ENCODE results near the gene CARS1.

CARS1 gene

DNA sequence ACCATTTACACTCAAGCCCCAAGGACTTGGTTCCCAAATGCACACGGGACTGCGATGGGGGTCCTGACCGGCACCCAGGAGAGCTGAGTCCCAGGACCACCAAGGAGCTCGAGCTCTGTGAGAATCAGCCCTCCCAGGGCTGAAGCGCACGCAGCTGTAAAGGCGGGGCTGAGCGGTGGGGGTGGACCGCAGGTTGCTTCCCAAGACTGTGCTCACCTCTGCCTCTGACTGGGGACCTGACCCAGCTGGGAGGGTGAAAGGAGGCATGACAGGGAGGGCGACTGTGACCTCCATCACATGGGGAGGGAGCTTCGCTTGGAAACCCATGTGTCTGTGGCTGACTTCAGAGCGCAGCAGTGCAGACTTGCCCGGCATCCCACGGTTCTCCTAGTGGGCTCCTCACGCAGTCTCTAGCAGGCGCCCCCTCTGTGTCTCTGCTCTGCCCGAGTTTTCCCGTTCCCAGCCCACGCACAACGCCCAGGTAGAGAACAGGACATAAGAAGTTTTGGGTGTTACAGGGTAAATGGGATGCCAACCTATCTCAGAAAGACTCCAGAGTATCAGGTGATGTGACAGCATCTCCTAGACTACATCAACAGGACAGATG lies 49.7 kb downstream of the CARS1 start:
- no peak for DNase-seq

- no peak for DNase-seq
These were observed 50.5 kb downstream of the CARS1 start for GRCh38 chr11:3006505-3007260.

DNA sequence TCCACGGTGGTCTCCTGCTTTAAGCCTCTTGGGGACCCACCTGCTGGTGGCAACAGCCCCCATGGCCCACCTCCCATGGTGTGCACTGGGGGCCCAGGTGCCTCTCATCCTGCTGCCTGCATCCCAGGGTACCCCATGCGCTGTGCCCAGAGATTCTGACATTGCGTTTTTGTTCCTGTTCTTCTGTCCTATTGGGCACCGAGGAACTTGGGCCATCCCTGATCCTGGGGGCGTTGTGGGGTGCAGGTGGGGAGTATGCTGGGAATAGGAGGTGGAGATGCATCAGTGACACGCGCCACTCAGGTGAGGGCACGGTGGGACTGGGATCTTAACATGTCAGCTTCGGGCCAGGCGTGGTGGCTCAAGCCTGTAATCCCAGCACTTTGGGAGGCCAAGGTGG lies 52.7 kb downstream of the CARS1 start:
- DNase-seq = no peak

DNA sequence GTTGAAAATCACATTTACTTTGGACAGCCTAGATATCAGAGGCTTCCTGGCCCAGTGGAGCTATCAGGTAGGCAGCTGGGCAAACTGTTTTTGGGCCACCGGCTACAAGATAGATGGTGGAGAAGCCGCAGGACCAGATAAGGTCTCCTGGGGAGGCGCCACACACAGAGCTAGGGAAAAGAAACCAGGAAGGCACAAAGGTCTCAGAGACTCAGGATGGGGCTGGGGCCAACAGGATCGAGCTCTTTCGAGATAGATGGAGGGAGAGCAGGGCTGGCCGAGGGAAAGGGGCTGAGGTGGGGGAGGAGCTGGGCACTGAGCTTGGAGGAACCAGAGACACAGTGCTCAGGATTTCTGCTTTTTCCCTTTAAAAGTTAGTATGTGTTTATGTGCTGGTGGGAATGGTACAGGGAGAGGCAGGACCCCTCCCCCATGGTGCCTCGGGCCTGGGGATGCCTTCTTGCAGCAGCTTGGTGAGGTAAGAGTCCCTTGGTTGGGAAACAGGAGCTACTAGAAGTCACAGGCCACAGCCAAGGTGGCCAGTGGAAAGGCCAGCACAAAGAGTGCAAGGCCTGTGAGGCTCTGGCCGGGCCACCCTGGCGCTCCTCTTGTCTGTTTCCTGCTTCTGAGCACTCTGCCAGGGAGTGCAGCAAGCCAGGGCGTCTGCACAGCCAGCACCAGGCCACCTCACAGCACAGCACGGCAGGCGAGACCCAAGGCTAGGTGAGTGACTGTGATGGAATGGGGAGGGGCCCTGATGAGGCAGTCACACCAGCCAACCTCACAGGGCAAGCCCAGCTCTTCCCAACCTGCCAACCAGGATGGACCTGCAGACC lies 53.6 kb downstream of the CARS1 start:
- DNase-seq = no peak

- DNase-seq = no peak
These were observed 54.4 kb downstream of the CARS1 start for GRCh38 chr11:3002871-3003270.

DNA sequence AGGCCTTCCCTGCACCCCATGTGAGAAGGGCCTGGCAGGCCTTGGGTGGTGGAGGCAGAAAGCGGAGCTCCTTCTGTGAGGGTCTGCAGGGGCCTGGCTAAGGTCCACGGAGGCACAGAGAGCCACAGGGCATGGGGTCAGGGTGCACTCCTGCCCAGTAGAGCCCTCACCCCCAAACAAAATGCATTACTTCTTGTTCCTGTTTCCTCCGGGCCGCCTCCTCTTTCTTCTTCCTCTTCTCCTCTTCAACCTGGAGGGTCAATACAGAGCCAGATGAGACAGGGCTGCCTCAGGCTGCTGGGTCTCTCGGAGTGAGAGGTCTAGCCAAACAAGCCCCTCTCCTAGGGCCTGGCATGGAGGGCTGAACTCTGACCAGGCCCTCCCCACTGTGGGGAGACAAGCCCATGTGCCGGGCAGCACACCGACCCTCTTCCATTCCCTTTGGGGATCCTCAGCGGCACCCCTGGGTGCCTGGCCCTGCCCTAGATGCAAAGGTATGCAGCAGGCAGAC lies 54.8 kb downstream of the CARS1 start:
- no peak for DNase-seq

DNA sequence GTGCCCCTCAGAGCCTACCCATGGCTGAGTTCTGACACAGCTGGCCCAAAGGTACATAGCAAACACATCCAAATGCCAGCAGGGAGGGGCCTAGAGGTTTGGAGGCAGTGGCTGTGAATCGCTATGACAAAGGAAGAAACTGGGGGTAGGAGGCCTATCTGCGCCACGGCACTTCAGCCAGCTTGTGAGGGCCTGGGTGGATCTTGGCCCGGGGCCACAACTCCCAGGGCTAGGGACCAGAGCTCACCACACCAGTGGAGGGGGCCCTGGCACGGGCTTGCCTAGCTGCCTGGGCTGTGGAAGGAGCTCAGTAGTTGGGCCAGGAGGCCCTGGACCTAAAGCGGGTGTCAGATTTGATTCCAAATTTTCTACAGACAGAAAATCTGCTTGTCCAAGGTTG lies 55.7 kb downstream of the CARS1 start:
- DNase-seq = no peak

- no peak for DNase-seq
These were observed 56.9 kb downstream of the CARS1 start for GRCh38 chr11:3000032-3000961.

DNA sequence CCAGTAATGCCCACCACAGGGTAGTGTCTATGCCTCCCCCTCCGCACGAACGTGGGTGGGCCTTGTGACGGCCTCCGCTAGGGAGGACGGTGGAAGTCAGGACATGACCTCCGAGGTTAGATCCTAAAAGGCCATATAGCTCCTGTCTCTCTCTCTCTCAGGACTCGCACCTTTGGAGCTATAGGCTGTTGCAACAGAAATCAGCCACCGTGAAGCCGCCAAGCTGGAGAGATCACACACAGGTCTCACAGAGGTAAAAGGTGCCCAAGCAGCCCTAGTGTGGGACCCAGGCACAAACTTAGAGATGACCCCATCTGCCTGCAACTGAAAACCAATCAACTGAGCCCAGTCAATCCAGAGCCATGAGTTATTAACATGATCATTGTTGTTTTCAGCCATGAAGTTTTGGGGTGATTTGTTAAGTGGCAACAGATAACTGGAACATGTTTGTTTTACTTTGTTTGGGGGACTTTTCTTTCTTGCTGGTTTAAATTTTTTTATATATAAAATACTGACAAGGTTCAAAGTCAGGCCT lies 57.7 kb downstream of the CARS1 start:
- DNase-seq = no peak

DNA sequence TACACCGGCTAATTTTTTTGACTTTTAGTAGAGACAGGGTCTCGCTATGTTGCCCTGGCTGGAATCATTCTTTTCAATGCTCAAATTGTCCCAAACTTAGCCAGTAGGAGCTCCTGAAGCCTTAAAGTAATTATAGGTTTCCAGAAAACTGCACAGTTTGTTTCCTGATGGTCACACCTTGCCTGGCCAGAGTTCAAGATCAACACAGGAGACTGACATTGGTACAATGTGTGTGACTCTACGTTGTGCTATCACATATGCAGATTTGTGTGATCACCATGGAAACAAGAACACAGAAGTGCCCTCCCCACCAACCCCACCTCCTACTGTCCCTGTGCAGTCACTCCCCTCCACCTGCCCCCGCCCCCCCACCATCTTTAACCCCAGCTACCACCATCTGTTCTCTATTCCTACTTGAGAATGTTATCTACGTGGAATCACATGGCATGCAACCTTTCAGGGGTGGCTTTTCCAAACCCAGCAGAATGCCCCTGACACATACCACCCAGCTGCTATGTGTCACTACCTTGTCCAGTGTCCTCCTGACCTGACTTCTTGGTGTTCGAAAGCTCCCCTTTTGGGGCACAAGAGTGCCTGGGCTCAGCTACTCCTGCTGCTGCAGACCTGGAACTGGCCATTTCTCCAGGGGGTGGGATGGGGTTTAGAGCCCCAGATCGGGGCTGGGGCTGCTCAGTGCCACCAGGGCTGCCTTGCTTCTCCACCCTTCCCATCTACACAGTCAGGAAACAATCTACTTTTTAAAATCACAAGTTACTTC lies 59.0 kb downstream of the CARS1 start:
- DNase-seq = no peak

- DNase-seq = no peak
These were observed 59.8 kb downstream of the CARS1 start for GRCh38 chr11:2997406-2997805.

DNA sequence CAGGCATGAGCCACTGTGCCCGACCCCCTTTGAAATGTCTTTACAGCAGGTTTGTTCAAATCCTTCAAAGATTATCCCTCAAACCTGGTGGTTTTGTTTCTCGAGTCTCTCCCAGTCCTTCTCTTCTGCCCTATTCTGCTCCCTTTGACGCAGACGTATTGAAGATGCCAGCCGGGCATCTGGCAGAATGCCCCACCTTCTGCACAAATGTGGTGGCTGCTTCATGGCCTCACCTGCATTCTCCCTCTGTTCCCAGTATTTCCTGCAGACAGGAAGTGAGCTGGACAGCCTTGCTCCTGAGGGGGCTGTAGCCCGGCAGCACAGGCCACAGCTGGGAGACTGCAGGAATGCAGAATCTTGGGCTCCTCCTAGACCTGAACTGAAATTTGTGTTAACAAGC lies 60.2 kb downstream of the CARS1 start:
- DNase-seq = no peak

GRCh38 chr11:2995893-2996554 lies 61.2 kb downstream of the CARS1 start:
- no peak for DNase-seq

GRCh38 chr11:2995031-2995561 lies 62.1 kb downstream of the CARS1 start:
- DNase-seq = no peak

DNA sequence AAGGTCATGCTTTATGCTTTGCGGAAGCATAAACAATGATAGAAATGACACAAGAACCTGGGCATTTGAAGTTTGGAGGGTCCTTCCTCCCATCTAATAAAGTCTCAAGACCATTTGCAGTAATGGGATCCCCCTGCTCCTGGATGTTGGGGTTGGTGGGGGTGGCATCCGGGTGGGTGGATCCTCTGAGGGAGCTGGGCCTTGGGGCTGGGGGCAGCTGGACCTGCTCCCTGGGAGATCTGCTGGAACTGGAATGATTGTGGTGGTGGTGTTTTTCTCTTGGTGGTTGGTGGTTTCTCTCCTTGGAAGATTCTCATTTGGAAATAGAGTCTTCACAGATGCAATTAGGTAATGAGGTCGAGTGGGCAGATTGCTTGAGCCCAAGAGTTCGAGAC lies 62.9 kb downstream of the CARS1 start:
- DNase-seq = no peak

GRCh38 chr11:2992997-2993325 lies 64.3 kb downstream of the CARS1 start:
- no peak for DNase-seq

- DNase-seq = peak; percentile 95
These were observed 64.8 kb downstream of the CARS1 start, which contains the start of gene NAP1L4 for GRCh38 chr11:2992234-2992996. NAP1L4 (minus strand) TSS chr11:2992329; CDS start chr11:2979220, 13,109 bp downstream.

- peak in 1 of 2 experiments; percentile 32 for DNase-seq
These were observed 65.6 kb downstream of the CARS1 start for GRCh38 chr11:2991452-2992233.

Measured in stimulated activated CD4-positive, alpha-beta T cell treated with anti-CD3 and anti-CD28 coated beads, Interleukin-4, amount 100 ng/mL, for 4 hours (primary cell).